Measurements from ENCODE around the gene TKT. TPM values are rescaled to one million over a fixed set of nuclear protein-coding genes. Genes with fewer than 3 reads are reported as not detected.

TKT gene
- total RNA-seq, 1 donor from 2014 or later: 374 TPM

- DNase-seq (ENCODE audit: low spot score): no peak
- H3K9me3 Mint-ChIP-seq: no peaks in the 10 kb centered on the region
- H3K27me3 Mint-ChIP-seq (ENCODE audit: low read depth): no peaks in the 10 kb centered on the region
- intact Hi-C loops (cut with micrococcal nuclease): no loop called here
- peaks cover 14% of the 10 kb centered on the region for H3K36me3 Mint-ChIP-seq (ENCODE audit: low read depth)
- H3K4me3 Mint-ChIP-seq (ENCODE audit: low read depth): no peak overlapping the region
- no peak overlapping the region for H3K27ac Mint-ChIP-seq
- peaks cover 6% of the 10 kb centered on the region for H3K4me1 Mint-ChIP-seq (ENCODE audit: low read depth)
Observed at GRCh38 chr3:53193466-53194209, 62.2 kb downstream of the TKT start.

- peaks cover 6% of the 10 kb centered on the region for H3K4me1 Mint-ChIP-seq (ENCODE audit: low read depth)
- no peak for DNase-seq (ENCODE audit: low spot score)
- H3K4me3 Mint-ChIP-seq (ENCODE audit: low read depth): no peak overlapping the region
- intact Hi-C loops (cut with micrococcal nuclease): no loop called here
- H3K36me3 Mint-ChIP-seq (ENCODE audit: low read depth): peaks cover 15% of the 10 kb centered on the region
- no peaks in the 10 kb centered on the region for H3K27me3 Mint-ChIP-seq (ENCODE audit: low read depth)
- no peaks in the 10 kb centered on the region for H3K9me3 Mint-ChIP-seq
- no peak overlapping the region for H3K27ac Mint-ChIP-seq
Observed at GRCh38 chr3:53192608-53193007, 63.2 kb downstream of the TKT start.

GRCh38 chr3:53191836-53192480, 63.9 kb downstream of the TKT start:
- peaks cover 4% of the 10 kb centered on the region for H3K4me1 Mint-ChIP-seq (ENCODE audit: low read depth)
- no peak overlapping the region for H3K27ac Mint-ChIP-seq
- intact Hi-C loops (cut with micrococcal nuclease): no loop called here
- DNase-seq (ENCODE audit: low spot score): no peak
- H3K36me3 Mint-ChIP-seq (ENCODE audit: low read depth): peaks cover 18% of the 10 kb centered on the region
- no peaks in the 10 kb centered on the region for H3K9me3 Mint-ChIP-seq
- H3K27me3 Mint-ChIP-seq (ENCODE audit: low read depth): no peaks in the 10 kb centered on the region
- no peak overlapping the region for H3K4me3 Mint-ChIP-seq (ENCODE audit: low read depth)

- Mint-ChIP-seq H3K9me3 (no peaks in the 10 kb centered on the region), H3K4me1 (ENCODE audit: low read depth) (peaks cover 1% of the 10 kb centered on the region), H3K27ac (no peak overlapping the region), H3K36me3 (ENCODE audit: low read depth) (peaks cover 18% of the 10 kb centered on the region), H3K27me3 (ENCODE audit: low read depth) (no peaks in the 10 kb centered on the region), H3K4me3 (ENCODE audit: low read depth) (no peak overlapping the region)
- no peak for DNase-seq (ENCODE audit: low spot score)
- intact Hi-C loops (cut with micrococcal nuclease): no loop called here
Observed at GRCh38 chr3:53190659-53191058, 65.2 kb downstream of the TKT start.

GRCh38 chr3:53189276-53189675, 66.5 kb downstream of the TKT start:
- Mint-ChIP-seq H3K9me3 (no peaks in the 10 kb centered on the region), H3K36me3 (ENCODE audit: low read depth) (peaks cover 25% of the 10 kb centered on the region), H3K4me3 (ENCODE audit: low read depth) (no peak overlapping the region)

GRCh38 chr3:53188720-53189119, 67.1 kb downstream of the TKT start:
- H3K36me3 Mint-ChIP-seq (ENCODE audit: low read depth): peaks cover 25% of the 10 kb centered on the region
- DNase-seq (ENCODE audit: low spot score): no peak

More at GRCh38 chr3:53189276-53189675, 66.5 kb downstream of the TKT start:
- intact Hi-C loops (cut with micrococcal nuclease): no loop called here
- H3K4me1 Mint-ChIP-seq (ENCODE audit: low read depth): peaks cover 1% of the 10 kb centered on the region
- no peak overlapping the region for H3K27ac Mint-ChIP-seq
- DNase-seq (ENCODE audit: low spot score): no peak
- H3K27me3 Mint-ChIP-seq (ENCODE audit: low read depth): no peaks in the 10 kb centered on the region

GRCh38 chr3:53188136-53188685, 67.6 kb downstream of the TKT start:
- Mint-ChIP-seq H3K9me3 (no peaks in the 10 kb centered on the region), H3K4me3 (ENCODE audit: low read depth) (no peak overlapping the region), H3K4me1 (ENCODE audit: low read depth) (peaks cover 1% of the 10 kb centered on the region), H3K36me3 (ENCODE audit: low read depth) (peaks cover 25% of the 10 kb centered on the region), H3K27ac (no peak overlapping the region), H3K27me3 (ENCODE audit: low read depth) (no peaks in the 10 kb centered on the region)
- intact Hi-C loops (cut with micrococcal nuclease): no loop called here
- DNase-seq (ENCODE audit: low spot score): no peak

More at GRCh38 chr3:53188720-53189119, 67.1 kb downstream of the TKT start:
- Mint-ChIP-seq H3K4me1 (ENCODE audit: low read depth) (peaks cover 1% of the 10 kb centered on the region), H3K27me3 (ENCODE audit: low read depth) (no peaks in the 10 kb centered on the region), H3K4me3 (ENCODE audit: low read depth) (no peak overlapping the region), H3K9me3 (no peaks in the 10 kb centered on the region), H3K27ac (no peak overlapping the region)
- intact Hi-C loops (cut with micrococcal nuclease): no loop called here

- peaks cover 25% of the 10 kb centered on the region for H3K36me3 Mint-ChIP-seq (ENCODE audit: low read depth)
- H3K4me3 Mint-ChIP-seq (ENCODE audit: low read depth): no peak overlapping the region
- no peaks in the 10 kb centered on the region for H3K27me3 Mint-ChIP-seq (ENCODE audit: low read depth)
- no peak overlapping the region for H3K27ac Mint-ChIP-seq
- H3K9me3 Mint-ChIP-seq: no peaks in the 10 kb centered on the region
- intact Hi-C loops (cut with micrococcal nuclease): no loop called here
- H3K4me1 Mint-ChIP-seq (ENCODE audit: low read depth): no peaks in the 10 kb centered on the region
- DNase-seq (ENCODE audit: low spot score): no peak
Observed at GRCh38 chr3:53187430-53187829, 68.4 kb downstream of the TKT start.

GRCh38 chr3:53186726-53187125, 69.1 kb downstream of the TKT start:
- H3K4me3 Mint-ChIP-seq (ENCODE audit: low read depth): no peak overlapping the region
- no peaks in the 10 kb centered on the region for H3K4me1 Mint-ChIP-seq (ENCODE audit: low read depth)
- DNase-seq (ENCODE audit: low spot score): no peak
- no peaks in the 10 kb centered on the region for H3K27me3 Mint-ChIP-seq (ENCODE audit: low read depth)
- no peak overlapping the region for H3K27ac Mint-ChIP-seq
- intact Hi-C loops (cut with micrococcal nuclease): no loop called here
- H3K9me3 Mint-ChIP-seq: no peaks in the 10 kb centered on the region
- peaks cover 24% of the 10 kb centered on the region for H3K36me3 Mint-ChIP-seq (ENCODE audit: low read depth)

GRCh38 chr3:53185761-53186465, 69.9 kb downstream of the TKT start:
- peaks cover 24% of the 10 kb centered on the region for H3K36me3 Mint-ChIP-seq (ENCODE audit: low read depth)
- no peaks in the 10 kb centered on the region for H3K4me1 Mint-ChIP-seq (ENCODE audit: low read depth)
- H3K27me3 Mint-ChIP-seq (ENCODE audit: low read depth): no peaks in the 10 kb centered on the region
- intact Hi-C loops (cut with micrococcal nuclease): no loop called here
- DNase-seq (ENCODE audit: low spot score): no peak
- H3K27ac Mint-ChIP-seq: no peak overlapping the region
- no peak overlapping the region for H3K4me3 Mint-ChIP-seq (ENCODE audit: low read depth)
- no peaks in the 10 kb centered on the region for H3K9me3 Mint-ChIP-seq

- H3K4me3 Mint-ChIP-seq (ENCODE audit: low read depth): no peak overlapping the region
- H3K27ac Mint-ChIP-seq: no peak overlapping the region
- H3K4me1 Mint-ChIP-seq (ENCODE audit: low read depth): no peaks in the 10 kb centered on the region
- intact Hi-C loops (cut with micrococcal nuclease): no loop called here
- peaks cover 15% of the 10 kb centered on the region for H3K36me3 Mint-ChIP-seq (ENCODE audit: low read depth)
- no peak for DNase-seq (ENCODE audit: low spot score)
- H3K9me3 Mint-ChIP-seq: no peaks in the 10 kb centered on the region
- H3K27me3 Mint-ChIP-seq (ENCODE audit: low read depth): no peaks in the 10 kb centered on the region
Observed at GRCh38 chr3:53184701-53185100, 71.1 kb downstream of the TKT start.

- Mint-ChIP-seq H3K4me3 (ENCODE audit: low read depth) (no peak overlapping the region), H3K4me1 (ENCODE audit: low read depth) (no peaks in the 10 kb centered on the region), H3K27me3 (ENCODE audit: low read depth) (no peaks in the 10 kb centered on the region), H3K36me3 (ENCODE audit: low read depth) (peaks cover 23% of the 10 kb centered on the region), H3K27ac (no peak overlapping the region), H3K9me3 (no peaks in the 10 kb centered on the region)
- DNase-seq (ENCODE audit: low spot score): no peak
- intact Hi-C loops (cut with micrococcal nuclease): no loop called here
Observed at GRCh38 chr3:53183514-53183913, 72.3 kb downstream of the TKT start.

Measured in activated T-helper 2 cell treated with anti-CD3 and anti-CD28 coated beads, Interferon-gamma antibody, Interleukin-2, Interleukin-4, amounts not matched to agents 10 μg/mL and 5 μg/mL and 100 μg/mL, durations not matched to agents 14 hours and 24 hours and 36 hours (primary cell).